NCI-H2227 treated with DMSO at 0.1 percent for 48 hours (cell line): ENCODE data around the gene CCDC81.
"Not testable (repeated sequence)": the region's sequence is repeated elsewhere in the genome, so short reads cannot be mapped to it uniquely, and the experiment has no call there.

Source experiments
- DNase-seq: peaks from one replicate; lab custom pipeline; 2025; lab: John Stamatoyannopoulos, UW

The CCDC81 gene

GRCh38 chr11:86374586-86374985, at the start of gene CCDC81:
CCDC81 (plus strand) TSS chr11:86374887; CDS start chr11:86375164, 277 bp downstream.
- no peak for DNase-seq

GRCh38 chr11:86335131-86335767, 39.4 kb upstream of the CCDC81 start:
- no peak for DNase-seq

DNA sequence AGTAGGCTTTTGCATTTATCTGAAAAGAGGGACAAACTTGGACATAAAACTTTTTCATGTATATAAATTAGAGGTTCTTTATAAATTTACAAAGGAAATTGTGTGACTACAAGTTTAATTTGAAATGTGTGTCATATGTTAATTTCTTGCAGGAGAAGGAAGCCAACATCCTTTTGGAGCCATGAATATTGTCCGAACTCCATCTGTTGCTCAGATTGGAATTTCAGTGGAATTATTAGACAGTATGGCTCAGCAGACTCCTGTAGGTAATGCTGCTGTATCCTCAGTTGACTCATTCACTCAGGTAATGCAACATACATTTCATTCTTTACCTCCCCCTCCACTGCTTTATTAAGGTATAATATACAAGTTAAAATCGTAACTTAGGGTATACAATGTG, 37.5 kb upstream of the CCDC81 start:
- DNase-seq = no peak

DNA sequence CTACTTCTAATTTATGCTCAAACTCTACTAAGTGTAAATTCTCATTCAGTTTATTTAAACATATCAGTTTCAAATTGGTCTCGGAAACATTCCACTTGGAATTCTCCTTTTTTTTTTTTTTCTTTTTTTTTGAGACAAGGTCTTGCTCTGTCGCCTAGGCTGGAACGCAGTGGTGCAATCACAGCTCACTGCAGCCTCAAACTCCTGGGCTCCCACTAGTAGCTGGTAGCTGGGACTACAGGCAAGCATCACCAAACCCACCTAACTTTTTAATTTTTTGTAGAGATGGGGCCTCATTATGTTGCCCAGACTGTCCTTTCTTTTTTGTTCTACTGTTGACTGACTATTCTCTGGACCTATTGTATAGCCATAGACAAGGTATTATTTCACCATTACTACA, 33.3 kb upstream of the CCDC81 start:
- no peak for DNase-seq

- no peak for DNase-seq
These were observed 28.2 kb upstream of the CCDC81 start for GRCh38 chr11:86346513-86346912.

DNA sequence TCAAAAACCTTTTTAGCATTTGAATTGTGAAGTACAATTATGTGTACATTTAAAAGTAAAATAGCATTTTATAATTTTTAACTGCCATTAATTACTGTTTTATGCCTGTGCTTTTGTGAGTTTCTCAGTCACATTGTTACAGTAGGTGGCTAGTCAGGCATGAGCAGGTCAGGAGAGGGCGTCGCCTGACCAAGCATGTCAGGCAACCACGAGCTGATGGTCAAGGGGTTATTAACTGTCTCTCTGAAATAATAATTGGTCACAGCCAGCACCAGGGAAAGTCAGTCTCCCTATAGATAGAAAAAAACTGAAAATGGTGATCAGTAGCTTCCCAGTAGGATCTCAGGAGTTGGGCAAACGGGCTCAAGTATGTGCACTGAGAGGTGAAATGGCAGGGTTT, 19.4 kb upstream of the CCDC81 start:
- DNase-seq = no peak

DNA sequence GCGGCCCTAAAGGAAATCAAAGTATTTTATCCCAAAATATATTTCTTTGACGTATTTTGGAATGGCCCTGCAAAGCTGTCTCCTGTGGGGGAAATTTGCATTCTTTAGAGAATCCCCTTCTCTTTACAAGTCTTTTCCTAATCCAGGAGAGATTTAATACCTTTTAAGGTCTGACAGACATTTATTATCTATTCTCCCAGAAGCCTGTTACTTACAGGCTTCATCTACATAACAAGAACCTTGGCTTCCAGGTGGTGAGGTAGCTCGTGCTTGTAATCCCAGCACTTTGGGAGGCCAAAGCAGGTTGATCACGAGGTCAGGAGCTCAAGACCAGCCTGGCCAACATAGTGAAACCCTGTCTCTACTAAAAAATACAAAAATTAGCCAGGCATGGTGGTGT, 17.3 kb upstream of the CCDC81 start:
- DNase-seq = not testable (repeated sequence)

- no peak for DNase-seq
These were observed 16.0 kb upstream of the CCDC81 start for GRCh38 chr11:86358720-86359119.

DNA sequence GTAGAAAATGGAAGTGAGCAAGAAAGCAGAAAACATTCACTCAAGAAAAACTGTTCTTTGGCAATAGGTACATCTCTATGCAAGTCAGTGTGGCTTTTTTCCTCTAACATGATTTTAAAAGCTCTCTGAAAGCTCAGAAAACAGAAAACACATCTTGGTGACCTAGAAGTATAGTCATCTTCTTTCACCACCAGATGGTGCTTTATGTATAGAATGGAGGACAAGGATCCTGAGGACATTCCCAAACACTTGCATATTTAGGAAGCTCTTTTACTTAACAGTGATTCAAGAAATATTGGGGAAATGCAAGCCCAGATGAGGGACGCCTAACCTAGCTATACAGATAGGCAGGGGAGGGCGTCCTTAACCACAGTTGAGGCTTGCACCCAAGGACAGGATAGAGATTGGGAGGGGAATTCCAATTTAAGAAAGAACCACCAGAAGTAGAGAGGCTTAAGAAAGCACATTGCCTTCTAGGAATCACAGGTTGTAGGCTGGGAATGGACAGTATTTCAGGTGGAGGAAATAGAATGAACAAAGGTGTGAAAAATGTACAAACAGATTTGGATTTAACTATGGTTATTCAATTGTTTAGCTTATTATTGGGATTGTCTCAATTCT, 13.8 kb upstream of the CCDC81 start:
- DNase-seq = no peak

DNA sequence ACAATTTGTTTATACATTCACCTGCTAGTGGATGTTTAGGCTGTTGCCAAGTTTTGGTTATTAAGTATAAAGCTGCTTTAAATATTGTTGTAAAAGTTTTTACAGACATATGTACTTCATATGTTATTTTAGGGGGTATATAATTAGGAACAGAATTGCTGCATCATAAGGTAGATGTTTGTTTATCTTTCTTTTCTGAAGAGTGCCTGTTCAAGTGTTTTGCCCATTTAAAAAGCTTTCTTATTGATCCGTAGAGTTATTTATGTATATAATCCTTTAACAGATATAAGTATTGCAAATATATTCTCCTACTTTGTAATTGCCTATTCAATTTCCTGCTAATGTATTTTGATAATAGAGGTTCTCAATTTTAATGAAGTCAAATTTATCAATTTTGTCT, 11.3 kb upstream of the CCDC81 start:
- DNase-seq = no peak

DNA sequence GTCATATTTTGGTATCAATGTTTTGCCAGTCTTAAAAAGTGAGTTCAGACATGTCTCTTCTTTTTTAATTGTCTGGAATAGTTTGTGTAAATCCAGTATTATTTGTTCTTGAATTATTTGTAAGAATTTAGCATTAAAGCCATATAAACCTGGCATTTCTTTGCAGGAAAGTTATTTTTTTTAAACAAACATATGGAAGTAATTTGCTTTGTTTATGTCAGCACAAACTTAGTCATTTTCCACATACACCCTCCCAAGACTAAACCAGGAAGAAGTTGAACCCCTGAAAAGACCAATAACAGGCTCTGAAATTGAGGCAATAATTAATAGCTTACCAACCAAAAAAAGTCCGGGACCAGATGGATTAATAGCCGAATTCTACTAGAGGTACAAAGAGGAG, 9.1 kb upstream of the CCDC81 start:
- DNase-seq = no peak

GRCh38 chr11:86369668-86370067, 5.0 kb upstream of the CCDC81 start:
- no peak for DNase-seq

DNA sequence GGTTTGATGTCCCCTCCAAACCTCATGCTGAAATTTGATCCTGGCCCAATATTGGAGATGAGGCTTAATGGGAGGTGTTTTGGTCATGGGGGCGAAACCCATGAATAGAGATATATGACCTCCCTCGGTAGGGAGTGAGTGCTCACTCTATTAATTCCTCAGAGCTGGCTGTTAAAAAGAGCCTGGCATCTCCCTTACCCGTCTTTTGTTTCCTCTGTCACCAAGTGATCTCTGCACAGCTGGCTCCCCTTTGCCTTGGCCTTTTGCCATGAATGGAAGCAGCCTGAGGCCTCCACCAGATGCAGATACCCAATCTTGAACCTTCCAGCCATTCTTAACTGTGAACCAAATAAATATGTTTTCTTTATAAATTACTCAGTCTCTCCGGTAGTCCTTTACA, 4.5 kb upstream of the CCDC81 start:
- no peak for DNase-seq

- DNase-seq = no peak
These were observed 3.6 kb upstream of the CCDC81 start for GRCh38 chr11:86370922-86371594.

DNA sequence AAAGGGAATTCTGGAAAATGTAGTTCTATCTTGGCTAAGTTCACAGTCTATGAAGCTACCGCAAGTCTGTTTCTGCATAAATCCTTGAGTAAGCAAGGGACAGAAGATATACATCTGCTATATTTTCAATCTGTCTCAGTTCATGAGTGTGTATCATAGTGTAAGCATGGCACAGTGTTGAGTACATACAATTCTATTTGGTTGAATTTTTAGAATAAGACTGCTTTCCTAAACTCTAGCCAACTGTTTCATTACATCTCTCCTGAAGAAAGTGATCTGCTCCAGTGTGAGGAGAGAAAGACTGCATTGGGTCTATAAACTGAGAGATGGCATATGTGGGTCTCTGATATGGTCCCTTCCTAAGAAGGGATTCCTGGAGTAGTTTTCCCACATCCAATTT, 2.6 kb upstream of the CCDC81 start:
- DNase-seq = no peak

GRCh38 chr11:86372586-86372985, 2.1 kb upstream of the CCDC81 start:
- DNase-seq = no peak

- DNase-seq = no peak
These were observed 618 bp upstream of the CCDC81 start for GRCh38 chr11:86374069-86374468.

- DNase-seq = no peak
These were observed 3.3 kb downstream of the CCDC81 start for GRCh38 chr11:86377972-86378371.

GRCh38 chr11:86380295-86381059, 5.8 kb downstream of the CCDC81 start:
- no peak for DNase-seq

DNA sequence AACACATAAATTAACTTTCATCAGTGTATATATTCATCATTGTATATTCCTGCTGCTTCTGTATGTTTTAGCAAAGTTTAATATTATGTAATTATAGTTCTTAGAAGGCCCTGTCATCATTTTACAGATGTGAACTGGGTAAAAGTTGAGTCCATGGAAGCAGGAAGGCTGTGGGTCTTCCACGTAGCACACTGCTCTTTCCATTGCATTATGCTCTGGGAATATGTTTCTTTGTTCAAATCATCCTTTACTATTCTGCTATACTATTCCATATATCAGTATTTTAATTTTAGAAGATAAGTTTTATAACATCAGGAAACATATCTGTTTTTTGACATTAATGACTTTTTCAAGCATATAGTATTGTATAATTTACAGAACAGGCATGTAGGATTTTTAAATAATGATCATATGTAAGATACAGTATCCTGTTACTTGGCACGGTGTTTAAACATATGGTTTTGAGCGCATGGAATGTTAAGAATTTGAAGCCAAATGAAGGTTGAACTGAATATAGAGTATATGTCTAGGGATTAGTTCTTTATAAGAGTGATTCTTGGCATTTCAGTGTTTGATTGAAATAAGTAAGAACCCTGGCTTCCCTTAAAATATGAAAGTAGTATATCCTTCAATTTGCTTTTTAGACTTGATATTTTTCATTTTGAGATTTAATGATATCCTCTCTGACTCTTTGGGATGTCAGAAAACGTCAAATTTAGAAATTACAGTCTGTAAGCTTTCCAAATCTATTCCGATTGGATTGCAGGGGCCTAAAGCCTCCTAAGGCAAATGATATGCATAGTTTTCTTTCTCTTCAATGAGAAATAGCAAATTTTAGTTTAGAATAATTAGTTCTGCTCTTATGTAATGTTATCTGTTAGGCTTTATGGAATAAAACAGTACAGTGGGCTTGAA, 8.6 kb downstream of the CCDC81 start:
- no peak for DNase-seq

DNA sequence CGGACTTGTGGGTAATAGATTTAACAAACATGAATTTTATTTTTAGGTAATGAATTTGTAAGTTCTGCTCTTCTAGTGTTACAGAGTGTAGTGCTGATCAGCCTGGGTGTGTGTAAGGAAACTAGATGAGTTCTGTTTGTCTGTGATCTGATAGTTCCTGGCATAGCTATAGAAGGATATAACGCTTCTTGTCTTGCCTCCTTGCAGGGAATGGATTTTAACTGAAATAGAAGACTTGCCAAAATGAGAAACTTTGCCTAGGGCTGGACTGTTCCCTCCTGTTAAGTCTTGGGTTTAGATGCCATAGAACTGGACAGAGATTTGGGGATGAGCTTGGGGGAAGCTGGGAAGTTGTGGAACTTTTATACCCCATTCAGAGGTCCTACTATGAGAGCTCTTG, 11.6 kb downstream of the CCDC81 start:
- no peak for DNase-seq

- DNase-seq = no peak
These were observed 12.1 kb downstream of the CCDC81 start for GRCh38 chr11:86386746-86387145.
